Measurements from ENCODE around the gene ALG11. TPM values are rescaled to one million over a fixed set of nuclear protein-coding genes. Genes with fewer than 3 reads are reported as not detected.

Gene ALG11
- total RNA-seq, 1 experiment from 2014 or later: 22.6 TPM

DNA sequence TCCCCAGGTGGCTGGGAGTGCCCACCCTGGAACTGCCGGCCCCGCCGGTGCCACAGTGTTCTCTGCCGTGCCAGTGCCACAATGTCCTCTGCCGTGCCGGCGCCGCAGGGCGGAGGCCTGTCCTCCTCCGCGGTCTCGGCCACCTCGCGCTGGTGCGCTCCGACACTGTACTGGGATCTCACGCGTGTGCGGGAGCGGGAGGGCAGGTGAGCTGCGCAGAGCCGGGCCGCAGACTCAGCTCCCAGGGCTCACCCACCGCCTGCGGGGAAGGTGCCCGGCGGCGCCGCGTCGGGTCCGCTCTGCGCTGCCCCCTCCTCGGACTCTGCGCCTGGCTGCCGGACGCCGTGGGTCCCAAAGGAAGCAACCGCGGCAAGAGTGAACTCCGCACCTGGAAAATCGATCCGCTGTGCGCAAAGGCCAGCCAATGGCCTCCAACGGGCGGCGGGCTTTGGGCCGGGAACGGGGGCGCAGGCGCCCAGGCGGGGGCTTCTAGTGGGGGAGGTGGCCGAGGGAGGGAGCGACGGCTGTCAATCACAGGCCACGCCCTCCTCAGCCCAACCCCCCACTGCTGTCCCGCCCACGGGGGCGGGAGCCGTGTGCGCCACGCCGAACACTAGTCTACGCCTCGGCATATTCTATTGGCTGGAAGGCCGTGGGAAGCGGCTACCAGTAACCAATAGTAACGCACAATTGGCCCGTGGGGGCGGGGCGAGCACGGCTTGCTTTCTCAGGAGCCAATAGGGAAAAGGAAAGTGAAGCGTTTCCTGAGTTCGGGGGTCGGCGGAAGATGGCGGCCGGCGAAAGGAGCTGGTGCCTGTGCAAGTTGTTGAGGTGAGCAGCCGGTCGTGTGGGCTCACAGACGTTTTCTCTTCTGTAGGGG, at the start of gene ALG11 (continued):
- TF ChIP-seq, protein P1, sequence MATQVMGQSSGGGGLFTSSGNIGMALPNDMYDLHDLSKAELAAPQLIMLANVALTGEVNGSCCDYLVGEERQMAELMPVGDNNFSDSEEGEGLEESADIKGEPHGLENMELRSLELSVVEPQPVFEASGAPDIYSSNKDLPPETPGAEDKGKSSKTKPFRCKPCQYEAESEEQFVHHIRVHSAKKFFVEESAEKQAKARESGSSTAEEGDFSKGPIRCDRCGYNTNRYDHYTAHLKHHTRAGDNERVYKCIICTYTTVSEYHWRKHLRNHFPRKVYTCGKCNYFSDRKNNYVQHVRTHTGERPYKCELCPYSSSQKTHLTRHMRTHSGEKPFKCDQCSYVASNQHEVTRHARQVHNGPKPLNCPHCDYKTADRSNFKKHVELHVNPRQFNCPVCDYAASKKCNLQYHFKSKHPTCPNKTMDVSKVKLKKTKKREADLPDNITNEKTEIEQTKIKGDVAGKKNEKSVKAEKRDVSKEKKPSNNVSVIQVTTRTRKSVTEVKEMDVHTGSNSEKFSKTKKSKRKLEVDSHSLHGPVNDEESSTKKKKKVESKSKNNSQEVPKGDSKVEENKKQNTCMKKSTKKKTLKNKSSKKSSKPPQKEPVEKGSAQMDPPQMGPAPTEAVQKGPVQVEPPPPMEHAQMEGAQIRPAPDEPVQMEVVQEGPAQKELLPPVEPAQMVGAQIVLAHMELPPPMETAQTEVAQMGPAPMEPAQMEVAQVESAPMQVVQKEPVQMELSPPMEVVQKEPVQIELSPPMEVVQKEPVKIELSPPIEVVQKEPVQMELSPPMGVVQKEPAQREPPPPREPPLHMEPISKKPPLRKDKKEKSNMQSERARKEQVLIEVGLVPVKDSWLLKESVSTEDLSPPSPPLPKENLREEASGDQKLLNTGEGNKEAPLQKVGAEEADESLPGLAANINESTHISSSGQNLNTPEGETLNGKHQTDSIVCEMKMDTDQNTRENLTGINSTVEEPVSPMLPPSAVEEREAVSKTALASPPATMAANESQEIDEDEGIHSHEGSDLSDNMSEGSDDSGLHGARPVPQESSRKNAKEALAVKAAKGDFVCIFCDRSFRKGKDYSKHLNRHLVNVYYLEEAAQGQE (IDR thresholded peaks at IDR 0.05; ENCODE audit: low read depth): no peak

DNA sequence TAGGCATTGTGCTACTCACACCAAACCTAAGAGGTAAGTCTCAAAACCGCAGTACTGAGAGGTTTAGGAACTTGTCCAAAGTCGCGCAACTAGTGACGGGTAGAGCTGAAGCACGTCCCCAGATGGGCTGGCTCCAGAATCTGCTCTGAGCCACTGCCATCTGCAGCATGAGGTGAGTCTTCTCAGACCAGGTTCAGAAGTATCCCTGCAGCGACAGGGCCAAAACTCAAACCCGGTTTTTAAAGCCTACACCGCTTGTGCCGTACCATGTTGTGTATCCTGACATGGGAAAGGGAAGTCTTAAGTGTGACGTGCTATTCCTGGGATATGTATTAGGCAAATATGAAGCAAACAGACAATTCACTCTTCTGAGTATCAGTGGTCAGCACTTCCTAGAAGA, 46.0 kb upstream of the ALG11 start:
- H3K4me3 ChIP-seq (replicated peaks in 1 of 2; ENCODE audit: low read depth in 1 of 2, low read length in 2 of 2): no peak overlapping the region
- POLR2A ChIA-PET: no interaction called here
- no peaks in the 10 kb centered on the region for H3K9me3 ChIP-seq (ENCODE audit: control insufficient read depth in 1 of 2, insufficient read depth in 1 of 2, low read depth in 1 of 2, low read length in 2 of 2)
- intact Hi-C loops (cut with micrococcal nuclease): no loop called here
- no peaks in the 10 kb centered on the region for H4K20me1 ChIP-seq (ENCODE audit: insufficient read depth)
- DNase-seq (ENCODE audit: low read depth, low spot score) (no peak), ATAC-seq (no peak)
- no peaks in the 10 kb centered on the region for H3K9me2 ChIP-seq (ENCODE audit: insufficient read depth)
- BruUV-seq (replicated peaks): no TSS peak
- H3K4me1 ChIP-seq (ENCODE audit: control insufficient read depth in 1 of 2, insufficient read depth in 2 of 2, low read length in 2 of 2): no peaks in the 10 kb centered on the region
- no peak overlapping the region for H3K4me2 ChIP-seq (ENCODE audit: low read length)
- no peaks in the 10 kb centered on the region for H3K27me3 ChIP-seq (ENCODE audit: insufficient read depth, low read length)
- CTCF ChIA-PET: no interaction called here
- H3K27ac ChIP-seq (ENCODE audit: low read depth, low read length): no peak overlapping the region
- TF ChIP-seq EGR1 (IDR thresholded peaks at IDR 0.05; ENCODE audit: low read depth) (no peak), SIN3A (IDR thresholded peaks at IDR 0.05; ENCODE audit: low read depth) (no peak), ZFX (IDR thresholded peaks at IDR 0.05) (no peak), POLR2A (IDR thresholded peaks at IDR 0.05; ENCODE audit: borderline replicate concordance, extremely low read depth, insufficient read depth, insufficient read length) (no peak), CBX3 (IDR thresholded peaks at IDR 0.05; ENCODE audit: low read depth) (no peak), ELF1 (IDR thresholded peaks at IDR 0.05; ENCODE audit: borderline replicate concordance, low read depth) (no peak), CEBPB (IDR thresholded peaks at IDR 0.05; ENCODE audit: low read depth) (no peak), JUND (IDR thresholded peaks at IDR 0.05) (no peak), YY1 (IDR thresholded peaks at IDR 0.05; ENCODE audit: extremely low read depth, insufficient replicate concordance, low read depth, low read length) (no peak), EZH2 (IDR thresholded peaks at IDR 0.05) (no peak), SP1 (IDR thresholded peaks at IDR 0.05; ENCODE audit: low read depth) (no peak), FOSL1 (IDR thresholded peaks at IDR 0.05; ENCODE audit: low read depth) (no peak), ZNF274 (IDR thresholded peaks at IDR 0.05; ENCODE audit: low read depth, low read length) (no peak), RAD21 (IDR thresholded peaks at IDR 0.05; ENCODE audit: low read depth) (no peak)
- TF ChIP-seq, protein P1 (IDR thresholded peaks at IDR 0.05; ENCODE audit: low read depth): no peak
- TF ChIP-seq, protein P2, sequence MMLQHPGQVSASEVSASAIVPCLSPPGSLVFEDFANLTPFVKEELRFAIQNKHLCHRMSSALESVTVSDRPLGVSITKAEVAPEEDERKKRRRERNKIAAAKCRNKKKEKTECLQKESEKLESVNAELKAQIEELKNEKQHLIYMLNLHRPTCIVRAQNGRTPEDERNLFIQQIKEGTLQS (IDR thresholded peaks at IDR 0.05): no peak
- TF ChIP-seq, protein P3, sequence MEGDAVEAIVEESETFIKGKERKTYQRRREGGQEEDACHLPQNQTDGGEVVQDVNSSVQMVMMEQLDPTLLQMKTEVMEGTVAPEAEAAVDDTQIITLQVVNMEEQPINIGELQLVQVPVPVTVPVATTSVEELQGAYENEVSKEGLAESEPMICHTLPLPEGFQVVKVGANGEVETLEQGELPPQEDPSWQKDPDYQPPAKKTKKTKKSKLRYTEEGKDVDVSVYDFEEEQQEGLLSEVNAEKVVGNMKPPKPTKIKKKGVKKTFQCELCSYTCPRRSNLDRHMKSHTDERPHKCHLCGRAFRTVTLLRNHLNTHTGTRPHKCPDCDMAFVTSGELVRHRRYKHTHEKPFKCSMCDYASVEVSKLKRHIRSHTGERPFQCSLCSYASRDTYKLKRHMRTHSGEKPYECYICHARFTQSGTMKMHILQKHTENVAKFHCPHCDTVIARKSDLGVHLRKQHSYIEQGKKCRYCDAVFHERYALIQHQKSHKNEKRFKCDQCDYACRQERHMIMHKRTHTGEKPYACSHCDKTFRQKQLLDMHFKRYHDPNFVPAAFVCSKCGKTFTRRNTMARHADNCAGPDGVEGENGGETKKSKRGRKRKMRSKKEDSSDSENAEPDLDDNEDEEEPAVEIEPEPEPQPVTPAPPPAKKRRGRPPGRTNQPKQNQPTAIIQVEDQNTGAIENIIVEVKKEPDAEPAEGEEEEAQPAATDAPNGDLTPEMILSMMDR (IDR thresholded peaks at IDR 0.05 in 2 of 3, conservative IDR thresholded peaks at IDR 0.05 in 1 of 3; ENCODE audit: borderline replicate concordance in 1 of 3, insufficient read depth in 1 of 3, low read depth in 2 of 3, low read length in 2 of 3): no peak
- H3K9ac ChIP-seq (ENCODE audit: low read length): no peak overlapping the region
- no peak overlapping the region for H2AFZ ChIP-seq (ENCODE audit: low read depth, low read length, poor library complexity, severe bottlenecking)
- RAD21 ChIA-PET (ENCODE audit: low non-redundant PET in 1 of 2, low total read pairs in 2 of 2, uncharacterized antibody in 2 of 2, unreplicated experiment in 2 of 2): no interaction called here
- H3K79me2 ChIP-seq (ENCODE audit: insufficient read depth, low read length): no peaks in the 10 kb centered on the region
- H3K36me3 ChIP-seq (ENCODE audit: control insufficient read depth in 1 of 2, insufficient read depth in 2 of 2, low read length in 2 of 2): no peaks in the 10 kb centered on the region

Data from HCT116 (cell line).